HG02642 (cell line): Measurements from ENCODE around the gene HRH2.
"Not testable (repeated sequence)": the region's sequence is repeated elsewhere in the genome, so short reads cannot be mapped to it uniquely, and the experiment has no call there.

ENCODE experiments used
- ATAC-seq: cut with Tn5 transposase; IDR thresholded peaks from one replicate; pipeline ENCODE4 v1.9.1; 2021; ENCODE audit warnings: mild to moderate bottlenecking; ENCODE audit not compliant: unreplicated experiment, poor library complexity

Gene HRH2, protein sequence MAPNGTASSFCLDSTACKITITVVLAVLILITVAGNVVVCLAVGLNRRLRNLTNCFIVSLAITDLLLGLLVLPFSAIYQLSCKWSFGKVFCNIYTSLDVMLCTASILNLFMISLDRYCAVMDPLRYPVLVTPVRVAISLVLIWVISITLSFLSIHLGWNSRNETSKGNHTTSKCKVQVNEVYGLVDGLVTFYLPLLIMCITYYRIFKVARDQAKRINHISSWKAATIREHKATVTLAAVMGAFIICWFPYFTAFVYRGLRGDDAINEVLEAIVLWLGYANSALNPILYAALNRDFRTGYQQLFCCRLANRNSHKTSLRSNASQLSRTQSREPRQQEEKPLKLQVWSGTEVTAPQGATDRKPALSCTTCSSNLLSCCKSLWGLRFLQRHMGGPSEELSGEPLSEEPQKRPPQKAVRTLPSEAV

GRCh38 chr5:175657593-175658271, at the start of gene HRH2:
HRH2 (plus strand) TSS chr5:175658071; CDS start chr5:175683234, 25,163 bp downstream.
- no peak for ATAC-seq

- no peak for ATAC-seq
Observed at GRCh38 chr5:175609526-175609925, 48.3 kb upstream of the HRH2 start.

- no peak for ATAC-seq
Observed at GRCh38 chr5:175610381-175610780, 47.5 kb upstream of the HRH2 start.

- no peak for ATAC-seq
Observed at GRCh38 chr5:175610898-175611297, 47.0 kb upstream of the HRH2 start.

DNA sequence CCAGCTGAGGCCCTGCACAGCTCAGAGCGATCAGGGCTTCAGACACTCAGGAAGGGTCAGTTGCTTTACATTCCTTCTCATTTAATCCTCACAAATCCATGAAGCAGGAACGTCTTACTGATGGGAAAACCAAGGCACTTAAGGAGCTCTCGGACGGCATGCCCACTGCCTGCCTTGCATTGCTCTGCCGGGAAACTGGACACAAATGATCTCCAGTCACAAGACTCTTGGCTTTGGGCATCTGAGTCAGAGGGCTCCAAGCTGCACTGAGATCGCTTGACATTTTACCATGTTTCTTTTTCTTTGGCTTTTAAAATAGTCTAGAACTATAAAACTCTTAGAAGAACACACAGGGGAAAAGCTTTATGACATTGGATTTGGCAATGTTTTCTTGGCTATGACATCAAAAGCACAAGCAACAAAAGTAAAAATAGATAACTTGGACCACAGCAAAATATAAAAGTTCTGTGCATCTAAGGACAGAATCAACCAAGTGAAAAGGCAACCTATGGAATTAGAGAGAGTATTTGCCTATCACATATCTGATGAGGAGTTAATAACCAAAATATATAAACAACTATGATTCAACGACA, 43.6 kb upstream of the HRH2 start:
- no peak for ATAC-seq

DNA sequence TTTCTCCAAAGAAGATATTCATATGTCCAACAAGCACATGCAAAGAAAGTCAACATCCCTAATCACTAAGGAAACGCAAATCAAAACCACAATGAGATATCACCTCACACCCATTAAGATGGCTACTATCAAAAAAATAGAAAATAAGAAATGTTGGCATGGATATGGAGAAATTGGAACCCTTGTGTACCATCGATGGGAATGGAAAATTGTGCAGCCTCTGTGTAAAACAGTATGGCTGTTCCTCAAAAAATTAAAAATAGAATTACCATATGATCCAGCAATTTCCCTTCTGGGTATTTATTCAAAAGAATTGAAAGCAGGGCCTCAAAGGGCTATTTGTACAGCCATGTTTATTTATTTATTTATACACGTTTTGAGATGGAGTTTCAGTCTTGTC, 43.0 kb upstream of the HRH2 start:
- no peak for ATAC-seq

DNA sequence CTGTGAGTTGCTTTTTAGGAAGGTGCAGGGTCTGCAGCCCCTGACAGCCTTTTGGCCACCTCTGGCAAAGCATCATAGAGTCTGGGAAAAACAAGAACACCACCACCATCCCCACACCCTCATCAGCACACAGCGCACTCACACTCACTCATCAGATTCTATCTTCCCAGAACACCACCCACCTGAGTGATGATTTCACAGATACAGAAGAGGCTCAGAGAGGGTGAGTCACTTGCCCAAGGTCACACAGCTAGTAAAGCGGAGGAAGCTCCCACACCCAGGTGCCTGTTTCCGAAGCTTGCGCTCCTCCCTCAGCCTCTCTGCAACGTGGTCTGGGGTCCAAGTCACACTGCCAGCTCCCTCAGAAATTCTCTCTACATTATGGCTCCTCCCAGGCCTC, 41.8 kb upstream of the HRH2 start:
- no peak for ATAC-seq

DNA sequence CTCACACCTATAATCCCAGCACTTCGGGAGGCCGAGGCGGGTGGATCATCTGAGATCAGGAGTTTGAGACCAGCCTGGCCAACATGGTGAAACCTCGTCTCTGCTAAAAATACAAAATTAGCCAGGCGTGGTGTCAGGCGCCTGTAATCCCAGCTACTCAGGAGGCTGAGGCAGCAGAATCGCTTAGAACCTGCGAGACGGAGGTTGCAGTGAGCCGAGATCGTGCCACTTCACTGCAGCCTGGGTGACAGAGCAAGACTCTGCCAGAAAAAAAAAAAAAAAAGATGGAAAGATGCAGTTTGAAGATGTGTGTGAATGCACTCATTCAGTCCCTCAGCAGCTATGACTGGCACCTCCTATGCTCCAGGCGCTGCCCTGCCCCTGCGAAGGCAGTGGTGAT, 41.3 kb upstream of the HRH2 start:
- not testable (repeated sequence) for ATAC-seq

DNA sequence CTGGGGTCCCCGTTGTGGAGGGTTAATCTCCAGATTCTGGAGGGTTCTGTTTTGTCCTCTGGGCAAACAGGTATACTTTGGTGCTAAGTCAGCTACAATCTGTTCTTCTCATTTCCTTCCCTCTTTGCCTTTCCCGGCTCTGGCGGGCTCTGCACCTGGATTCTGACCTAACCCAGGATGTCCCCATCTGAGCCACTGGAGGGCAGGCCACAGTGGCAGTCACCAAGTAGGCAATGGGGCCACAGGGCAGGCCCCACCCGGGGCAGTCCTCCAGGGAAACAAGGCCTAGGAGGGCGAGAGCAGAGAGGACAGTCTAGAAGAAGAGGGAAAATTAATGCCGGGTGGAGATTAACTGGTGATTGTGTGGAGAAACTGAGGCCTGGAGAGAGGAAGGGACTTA, 40.4 kb upstream of the HRH2 start:
- no peak for ATAC-seq

DNA sequence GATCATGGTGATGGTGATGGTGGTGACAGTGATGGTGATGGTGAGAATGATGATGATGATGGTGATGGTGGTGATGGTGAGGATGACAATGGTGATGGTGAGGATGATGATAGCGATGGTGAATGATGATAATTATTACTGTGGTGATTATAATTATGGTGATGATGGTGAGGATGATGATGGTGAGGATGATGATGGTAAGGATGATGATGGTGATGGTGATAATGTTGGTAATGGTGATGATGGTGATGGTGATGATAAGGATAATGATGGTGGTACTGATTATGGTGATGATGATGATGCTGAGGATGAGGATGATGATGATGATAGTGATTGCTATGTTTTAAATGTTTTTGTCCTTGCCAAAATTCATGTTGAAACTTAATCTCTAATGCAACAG, 37.3 kb upstream of the HRH2 start:
- no peak for ATAC-seq

DNA sequence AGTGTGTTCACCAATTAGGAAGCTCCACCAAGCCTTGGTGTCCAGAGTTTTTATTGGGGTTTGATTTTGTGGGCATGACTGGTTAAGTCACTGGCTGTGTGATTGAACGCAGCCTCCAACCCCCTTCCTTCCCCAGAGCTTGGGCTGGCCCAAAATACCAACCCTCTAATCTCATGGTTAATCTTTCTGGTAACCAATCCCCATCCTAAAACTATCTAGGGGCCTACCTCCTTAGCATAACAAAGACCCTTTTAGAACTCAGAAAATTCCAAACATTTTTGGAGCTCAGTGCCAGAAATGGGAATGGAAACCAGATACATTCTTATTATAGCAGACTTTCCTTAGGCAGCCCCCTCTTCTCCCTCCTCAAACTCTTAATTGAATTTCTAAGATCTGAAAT, 35.9 kb upstream of the HRH2 start:
- no peak for ATAC-seq

DNA sequence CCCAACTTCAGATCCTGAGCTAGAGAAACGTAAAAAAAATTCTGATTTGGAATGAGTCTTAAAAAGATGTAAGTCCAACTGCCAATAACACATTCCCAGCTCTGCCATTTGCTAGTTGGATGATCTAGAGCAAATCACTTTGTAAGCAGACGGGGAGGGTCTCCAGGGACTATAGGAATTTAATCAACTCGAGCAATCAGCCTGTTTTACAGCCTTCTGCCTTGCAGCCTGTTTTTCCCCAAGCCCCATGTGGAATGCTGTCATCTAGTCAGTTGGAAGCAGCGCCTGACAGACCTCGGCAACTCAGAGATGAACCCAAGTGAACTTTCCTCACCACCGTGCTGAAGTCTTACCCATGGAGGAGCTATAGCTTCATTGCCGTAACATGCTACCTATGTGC, 34.8 kb upstream of the HRH2 start:
- no peak for ATAC-seq

DNA sequence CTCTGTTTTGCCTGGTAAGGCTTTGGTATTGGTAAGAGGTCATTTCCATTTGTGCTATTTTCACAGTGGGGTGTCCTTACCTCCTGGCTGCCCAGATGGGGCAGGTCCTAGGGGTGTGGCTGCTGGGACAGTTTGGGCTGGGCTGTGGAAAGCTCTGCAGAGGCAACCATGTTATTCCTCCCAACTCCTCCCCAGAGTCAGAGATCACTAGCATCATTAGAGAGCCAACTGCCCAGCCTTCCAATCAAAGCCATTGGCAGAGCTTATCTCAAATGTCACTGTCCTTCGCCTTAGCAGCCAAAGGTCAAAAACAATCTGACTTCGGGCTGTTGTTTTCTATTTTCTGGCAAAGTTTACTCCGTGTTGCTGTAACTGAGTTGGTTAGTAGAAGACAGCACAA, 33.6 kb upstream of the HRH2 start:
- ATAC-seq: no peak

DNA sequence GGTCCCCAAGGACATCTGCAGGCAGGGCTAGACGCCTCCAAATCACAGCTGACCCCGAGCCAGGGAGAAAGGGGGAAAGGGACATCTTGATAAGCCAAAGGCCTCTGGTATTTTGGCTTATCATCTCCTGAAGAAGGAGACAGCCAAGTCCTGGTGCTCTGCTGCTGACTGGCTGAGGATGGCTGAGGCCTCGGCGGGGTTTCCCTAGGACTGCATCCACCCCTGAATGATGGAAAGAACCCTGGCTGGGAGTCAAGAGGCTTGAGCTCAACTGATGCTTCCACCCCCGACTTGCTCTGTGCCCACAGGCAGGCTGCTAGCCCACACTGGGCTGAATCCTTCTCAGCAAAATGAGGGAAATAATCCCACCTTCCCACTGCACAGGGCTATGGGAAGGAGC, 30.9 kb upstream of the HRH2 start:
- no peak for ATAC-seq

GRCh38 chr5:175627739-175628138, 30.1 kb upstream of the HRH2 start:
- ATAC-seq: no peak

- ATAC-seq: no peak
Observed at GRCh38 chr5:175628668-175629067, 29.2 kb upstream of the HRH2 start.

- no peak for ATAC-seq
Observed at GRCh38 chr5:175629261-175629660, 28.6 kb upstream of the HRH2 start.

DNA sequence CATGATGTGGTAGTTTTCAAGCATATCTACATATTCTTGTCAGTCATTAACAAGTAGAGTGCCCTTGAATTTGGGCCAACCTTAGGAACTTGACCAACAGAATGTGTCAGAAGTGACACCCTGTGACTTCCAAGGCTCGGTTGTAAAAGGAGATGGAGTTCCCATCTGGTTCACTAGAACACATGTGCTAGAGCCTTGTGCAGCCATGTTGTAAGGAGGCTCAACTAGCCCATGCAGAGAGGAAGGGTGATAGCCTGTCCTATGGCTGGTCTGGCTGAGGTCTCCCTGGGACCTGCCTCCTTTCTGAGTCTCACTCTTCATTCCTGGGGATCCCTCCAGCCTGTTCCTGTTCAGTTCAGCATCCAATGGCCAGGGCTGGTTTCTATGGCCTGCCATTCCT, 28.1 kb upstream of the HRH2 start:
- ATAC-seq: no peak

- no peak for ATAC-seq
Observed at GRCh38 chr5:175635854-175636584, 21.9 kb upstream of the HRH2 start.

GRCh38 chr5:175638305-175638704, 19.6 kb upstream of the HRH2 start:
- no peak for ATAC-seq
